ENCODE data around the gene FOXK1. TPM values are rescaled to one million over a fixed set of nuclear protein-coding genes. Genes with fewer than 3 reads are reported as not detected.
"Not testable (repeated sequence)": the region's sequence is repeated elsewhere in the genome, so short reads cannot be mapped to it uniquely, and the experiment has no call there.

Gene FOXK1
- total RNA-seq (2014; rRNA removed; shearing (Covaris generic)), result 12.9 and 20.9 TPM in 2 replicates

- peak; percentile 90 for DNase-seq (ENCODE audit: low read depth)
Measured at GRCh38 chr7:4681886-4682620, at the start of gene FOXK1. FOXK1 (plus strand) TSS chr7:4682295; CDS start chr7:4682309, 14 bp downstream.

- peak; percentile 68 for DNase-seq (ENCODE audit: low read depth)
Measured at GRCh38 chr7:4633012-4633411, 49.1 kb upstream of the FOXK1 start.

- peak; percentile 42 for DNase-seq (ENCODE audit: low read depth)
Measured at GRCh38 chr7:4634166-4634565, 47.9 kb upstream of the FOXK1 start.

GRCh38 chr7:4638781-4639575 is 43.1 kb upstream of the FOXK1 start:
- DNase-seq (ENCODE audit: low read depth), result no peak

GRCh38 chr7:4641091-4641666 is 40.9 kb upstream of the FOXK1 start:
- DNase-seq (ENCODE audit: low read depth), result no peak

- DNase-seq (ENCODE audit: low read depth), result peak; percentile 96
Measured at GRCh38 chr7:4641667-4642467, 40.2 kb upstream of the FOXK1 start.

- no peak for DNase-seq (ENCODE audit: low read depth)
Measured at GRCh38 chr7:4642468-4643203, 39.5 kb upstream of the FOXK1 start.

GRCh38 chr7:4643204-4643471 is 39.0 kb upstream of the FOXK1 start:
- not testable (repeated sequence) for DNase-seq (ENCODE audit: low read depth)

- no peak for DNase-seq (ENCODE audit: low read depth)
Measured at GRCh38 chr7:4645246-4645645, 36.8 kb upstream of the FOXK1 start.

- DNase-seq (ENCODE audit: low read depth), result no peak
Measured at GRCh38 chr7:4648111-4648510, 34.0 kb upstream of the FOXK1 start.

- no peak for DNase-seq (ENCODE audit: low read depth)
Measured at GRCh38 chr7:4650433-4651047, 31.6 kb upstream of the FOXK1 start.

GRCh38 chr7:4653771-4654170 is 28.3 kb upstream of the FOXK1 start:
- no peak for DNase-seq (ENCODE audit: low read depth)

GRCh38 chr7:4655311-4655710 is 26.8 kb upstream of the FOXK1 start:
- DNase-seq (ENCODE audit: low read depth), result no peak

- no peak for DNase-seq (ENCODE audit: low read depth)
Measured at GRCh38 chr7:4655896-4656295, 26.2 kb upstream of the FOXK1 start.

GRCh38 chr7:4657640-4658417 is 24.3 kb upstream of the FOXK1 start:
- no peak for DNase-seq (ENCODE audit: low read depth)

GRCh38 chr7:4659551-4660286 is 22.4 kb upstream of the FOXK1 start:
- no peak for DNase-seq (ENCODE audit: low read depth)

GRCh38 chr7:4661871-4662270 is 20.2 kb upstream of the FOXK1 start:
- no peak for DNase-seq (ENCODE audit: low read depth)

- no peak for DNase-seq (ENCODE audit: low read depth)
Measured at GRCh38 chr7:4663239-4664018, 18.7 kb upstream of the FOXK1 start.

GRCh38 chr7:4665661-4666060 is 16.4 kb upstream of the FOXK1 start:
- peak; percentile 86 for DNase-seq (ENCODE audit: low read depth)
